ENCODE data around the gene TNS3. TPM values are rescaled to one million over a fixed set of nuclear protein-coding genes. Genes with fewer than 3 reads are reported as not detected.

The TNS3 gene
- total RNA-seq, 2 experiments from 2014 or later = not detected

- H3K4me1 Mint-ChIP-seq = no peaks in the 10 kb centered on the region
- ChIA-PET CTCF (interaction anchor here (0.6 kb wide), 1 partner anchor 10 kb away, joined by 3 read pairs; no protein-coding TSS in a partner anchor), POLR2A (no interaction called here)
- no peak for DNase-seq
- H3K4me3 Mint-ChIP-seq = no peak overlapping the region
- no peaks in the 10 kb centered on the region for H3K36me3 Mint-ChIP-seq (ENCODE audit: low read depth)
- no peaks in the 10 kb centered on the region for H3K27me3 Mint-ChIP-seq
- no peak overlapping the region for H3K27ac Mint-ChIP-seq
- no peaks in the 10 kb centered on the region for H3K9me3 Mint-ChIP-seq
Observed at GRCh38 chr7:47484923-47485639, 96.8 kb downstream of the TNS3 start.

- Mint-ChIP-seq H3K4me1 (no peaks in the 10 kb centered on the region), H3K27me3 (no peaks in the 10 kb centered on the region), H3K4me3 (no peak overlapping the region), H3K27ac (no peak overlapping the region), H3K36me3 (ENCODE audit: low read depth) (no peaks in the 10 kb centered on the region), H3K9me3 (no peaks in the 10 kb centered on the region)
- ChIA-PET POLR2A (no interaction called here), CTCF (no interaction called here)
- DNase-seq = no peak
Observed at GRCh38 chr7:47484457-47484856, 97.5 kb downstream of the TNS3 start.

- Mint-ChIP-seq H3K9me3 (no peaks in the 10 kb centered on the region), H3K36me3 (ENCODE audit: low read depth) (no peaks in the 10 kb centered on the region), H3K27me3 (no peaks in the 10 kb centered on the region), H3K27ac (no peak overlapping the region), H3K4me1 (no peaks in the 10 kb centered on the region), H3K4me3 (no peak overlapping the region)
- ChIA-PET POLR2A (no interaction called here), CTCF (no interaction called here)
- no peak for DNase-seq
Observed at GRCh38 chr7:47483604-47484273, 98.2 kb downstream of the TNS3 start.

- H3K4me3 Mint-ChIP-seq = no peak overlapping the region
- ChIA-PET POLR2A (interaction anchor here (0.6 kb wide), 1 partner anchor 101 kb away, joined by 3 read pairs; no protein-coding TSS in a partner anchor), CTCF (no interaction called here)
- no peaks in the 10 kb centered on the region for H3K9me3 Mint-ChIP-seq
- no peaks in the 10 kb centered on the region for H3K4me1 Mint-ChIP-seq
- DNase-seq = no peak
- no peaks in the 10 kb centered on the region for H3K36me3 Mint-ChIP-seq (ENCODE audit: low read depth)
- no peaks in the 10 kb centered on the region for H3K27me3 Mint-ChIP-seq
- no peak overlapping the region for H3K27ac Mint-ChIP-seq
Observed at GRCh38 chr7:47482013-47482875, 99.7 kb downstream of the TNS3 start.

GRCh38 chr7:47481541-47482012, 100.3 kb downstream of the TNS3 start:
- no peak for DNase-seq
- no peaks in the 10 kb centered on the region for H3K36me3 Mint-ChIP-seq (ENCODE audit: low read depth)
- H3K4me3 Mint-ChIP-seq = no peak overlapping the region
- H3K27ac Mint-ChIP-seq = no peak overlapping the region
- no peaks in the 10 kb centered on the region for H3K4me1 Mint-ChIP-seq
- ChIA-PET CTCF (no interaction called here), POLR2A (interaction anchor here (0.6 kb wide), 1 partner anchor 102 kb away, joined by 3 read pairs; no protein-coding TSS in a partner anchor)
- H3K27me3 Mint-ChIP-seq = no peaks in the 10 kb centered on the region
- H3K9me3 Mint-ChIP-seq = no peaks in the 10 kb centered on the region

GRCh38 chr7:47480576-47481538, 101.1 kb downstream of the TNS3 start:
- no peaks in the 10 kb centered on the region for H3K4me1 Mint-ChIP-seq
- CTCF ChIA-PET = no interaction called here

GRCh38 chr7:47479821-47480575, 101.9 kb downstream of the TNS3 start:
- Mint-ChIP-seq H3K36me3 (ENCODE audit: low read depth) (no peaks in the 10 kb centered on the region), H3K27ac (no peak overlapping the region), H3K4me3 (no peak overlapping the region), H3K4me1 (no peaks in the 10 kb centered on the region), H3K9me3 (no peaks in the 10 kb centered on the region), H3K27me3 (no peaks in the 10 kb centered on the region)
- no peak for DNase-seq
- CTCF ChIA-PET = no interaction called here
- POLR2A ChIA-PET = no interaction called here

More at GRCh38 chr7:47480576-47481538, 101.1 kb downstream of the TNS3 start:
- Mint-ChIP-seq H3K9me3 (no peaks in the 10 kb centered on the region), H3K27me3 (no peaks in the 10 kb centered on the region), H3K4me3 (no peak overlapping the region), H3K36me3 (ENCODE audit: low read depth) (no peaks in the 10 kb centered on the region), H3K27ac (no peak overlapping the region)
- DNase-seq = no peak
- POLR2A ChIA-PET = no interaction called here

GRCh38 chr7:47478926-47479711, 102.8 kb downstream of the TNS3 start:
- no peak overlapping the region for H3K27ac Mint-ChIP-seq
- no peaks in the 10 kb centered on the region for H3K36me3 Mint-ChIP-seq (ENCODE audit: low read depth)
- no peaks in the 10 kb centered on the region for H3K27me3 Mint-ChIP-seq
- no peaks in the 10 kb centered on the region for H3K9me3 Mint-ChIP-seq
- H3K4me1 Mint-ChIP-seq = no peaks in the 10 kb centered on the region
- CTCF ChIA-PET = no interaction called here
- POLR2A ChIA-PET = no interaction called here
- H3K4me3 Mint-ChIP-seq = no peak overlapping the region
- DNase-seq = no peak

GRCh38 chr7:47478017-47478344, 103.9 kb downstream of the TNS3 start:
- POLR2A ChIA-PET = no interaction called here
- no peaks in the 10 kb centered on the region for H3K27me3 Mint-ChIP-seq
- DNase-seq = no peak
- no peaks in the 10 kb centered on the region for H3K9me3 Mint-ChIP-seq
- CTCF ChIA-PET = interaction anchor here (1.1 kb wide), 1 partner anchor 23 kb away, joined by 3 read pairs; no protein-coding TSS in a partner anchor
- no peaks in the 10 kb centered on the region for H3K36me3 Mint-ChIP-seq (ENCODE audit: low read depth)
- H3K27ac Mint-ChIP-seq = no peak overlapping the region
- H3K4me3 Mint-ChIP-seq = no peak overlapping the region
- no peaks in the 10 kb centered on the region for H3K4me1 Mint-ChIP-seq

- H3K9me3 Mint-ChIP-seq = no peaks in the 10 kb centered on the region
- CTCF ChIA-PET = interaction anchor here (1.1 kb wide), 1 partner anchor 23 kb away, joined by 3 read pairs; no protein-coding TSS in a partner anchor
- H3K27me3 Mint-ChIP-seq = no peaks in the 10 kb centered on the region
- no peak overlapping the region for H3K27ac Mint-ChIP-seq
- no peak for DNase-seq
- POLR2A ChIA-PET = interaction anchor here (0.6 kb wide), 1 partner anchor 27 kb away, joined by 3 read pairs; no protein-coding TSS in a partner anchor
- H3K4me1 Mint-ChIP-seq = no peaks in the 10 kb centered on the region
- no peak overlapping the region for H3K4me3 Mint-ChIP-seq
- H3K36me3 Mint-ChIP-seq (ENCODE audit: low read depth) = no peaks in the 10 kb centered on the region
Observed at GRCh38 chr7:47477191-47478016, 104.5 kb downstream of the TNS3 start.

- Mint-ChIP-seq H3K36me3 (ENCODE audit: low read depth) (no peaks in the 10 kb centered on the region), H3K4me1 (no peaks in the 10 kb centered on the region), H3K27ac (no peak overlapping the region), H3K9me3 (no peaks in the 10 kb centered on the region), H3K4me3 (no peak overlapping the region), H3K27me3 (no peaks in the 10 kb centered on the region)
- POLR2A ChIA-PET = no interaction called here
- CTCF ChIA-PET = no interaction called here
- DNase-seq = no peak
Observed at GRCh38 chr7:47475880-47476227, 106.1 kb downstream of the TNS3 start.

Measured in activated CD4-positive, alpha-beta T cell treated with anti-CD3 and anti-CD28 coated beads, Interleukin-2, amount 10 ng/mL, durations not matched to agents 7 days and 5 days (primary cell).